Neural cell (in vitro differentiated cells): ENCODE measurements around the gene CNPPD1. TPM values are rescaled to one million over a fixed set of nuclear protein-coding genes. Genes with fewer than 3 reads are reported as not detected.

ENCODE experiments used
- polyA plus RNA-seq: library from polyadenylated mRNA; depleted of rRNA; stranded (reverse); fragments of >200 nt; gene quantifications from 2 replicates; pipeline ENCODE4 v1.2.3, GENCODE V29; 2014

The CNPPD1 gene
- polyA plus RNA-seq, 1 donor from 2014 or later = 89.1 TPM

Other genes starting within 250 kb of the CNPPD1 start
- 2.0 and 3.1 TPM in 2 replicates for gene CDK5R2, start 217.3 kb downstream of the CNPPD1 start, polyA plus RNA-seq
- gene FEV, start 191.7 kb downstream of the CNPPD1 start, polyA plus RNA-seq = not detected in 2 replicates
- not detected in 2 replicates for gene CRYBA2, start 183.5 kb downstream of the CNPPD1 start, polyA plus RNA-seq
- 1.1 and 1.7 TPM in 2 replicates for gene CFAP65, start 135.4 kb downstream of the CNPPD1 start, polyA plus RNA-seq
- 0.36 TPM in 1 of 2 replicates, not detected in the other for gene IHH, start 116.0 kb downstream of the CNPPD1 start, polyA plus RNA-seq
- gene NHEJ1, start 16.1 kb downstream of the CNPPD1 start, polyA plus RNA-seq = 10.7 and 12.7 TPM in 2 replicates
- gene SLC23A3, start 6.9 kb downstream of the CNPPD1 start, polyA plus RNA-seq = 0.12 and 0.28 TPM in 2 replicates
- gene RETREG2, start 1.4 kb upstream of the CNPPD1 start, polyA plus RNA-seq = 156 and 164 TPM in 2 replicates
- gene ZFAND2B, start 29.9 kb upstream of the CNPPD1 start, polyA plus RNA-seq = 73.6 and 101 TPM in 2 replicates
- gene ABCB6, start 42.0 kb upstream of the CNPPD1 start, polyA plus RNA-seq = 28.1 and 37.0 TPM in 2 replicates
- 25.6 and 26.2 TPM in 2 replicates for gene ATG9A, start 52.7 kb upstream of the CNPPD1 start, polyA plus RNA-seq
- 185 and 204 TPM in 2 replicates for gene ANKZF1, start 52.9 kb upstream of the CNPPD1 start, polyA plus RNA-seq
- 8.0 and 12.9 TPM in 2 replicates for gene GLB1L, start 68.5 kb upstream of the CNPPD1 start, polyA plus RNA-seq
- 64.9 and 96.5 TPM in 2 replicates for gene STK16, start 68.6 kb upstream of the CNPPD1 start, polyA plus RNA-seq
- not detected in 2 replicates for gene TUBA4B, start 76.3 kb upstream of the CNPPD1 start, polyA plus RNA-seq
- gene TUBA4A, start 77.0 kb upstream of the CNPPD1 start, polyA plus RNA-seq = 0.82 TPM in 1 of 2 replicates, not detected in the other
- gene DNAJB2, start 102.4 kb upstream of the CNPPD1 start, polyA plus RNA-seq = 145 and 172 TPM in 2 replicates
- gene PTPRN, start 132.5 kb upstream of the CNPPD1 start, polyA plus RNA-seq = 66.4 and 82.1 TPM in 2 replicates
- not detected in 2 replicates for gene RESP18, start 155.8 kb upstream of the CNPPD1 start, polyA plus RNA-seq
- gene DNPEP, start 211.0 kb upstream of the CNPPD1 start, polyA plus RNA-seq = 11.9 and 16.7 TPM in 2 replicates
- not detected in 2 replicates for gene DES, start 241.5 kb upstream of the CNPPD1 start, polyA plus RNA-seq